K562 (cell line): Measurements from ENCODE around the gene MIP. TPM values are rescaled to one million over a fixed set of nuclear protein-coding genes. Genes with fewer than 3 reads are reported as not detected.

Source experiments
- EGR1 ChIP-seq: fragments of 450-650 bp; conservative IDR thresholded peaks from 2 replicates; pipeline ENCODE4 v1.6.1; 2017; ENCODE audit warnings: mild to moderate bottlenecking
- HNRNPH1 ChIP-seq: fragments of 200-400 bp; formaldehyde crosslinking; optimal IDR thresholded peaks from 2 replicates; pipeline ENCODE3; 2017; ENCODE audit warnings: low read depth, mild to moderate bottlenecking, low read length, moderate library complexity
- MBD1 ChIP-seq: fragments of 250-450 bp; sonication (Bioruptor Pico); IDR thresholded peaks from 2 replicates; pipeline ENCODE4 v1.8.0; 2022; ENCODE audit warnings: inconsistent platforms
- MTA3 ChIP-seq: fragments of 450-650 bp; formaldehyde crosslinking; IDR thresholded peaks from 2 replicates; pipeline ENCODE4 v1.6.1; 2017; ENCODE audit warnings: mild to moderate bottlenecking, borderline replicate concordance
- NFYB ChIP-seq: IDR thresholded peaks from 2 replicates; pipeline ENCODE4 v1.6.1; 2011; ENCODE audit warnings: mild to moderate bottlenecking, moderate library complexity; ENCODE audit not compliant: insufficient read length; ENCODE audit errors: extremely low read depth
- NRF1 ChIP-seq, 2 experiments: fragments of 450-650 bp; IDR thresholded peaks in 1 of 2; conservative IDR thresholded peaks in 1 of 2; 2 replicates each; pipeline ENCODE4 v1.6.1; 2014; ENCODE audit warnings: mild to moderate bottlenecking in 2 of 2
- RBM15 ChIP-seq: fragments of 200-400 bp; formaldehyde crosslinking; IDR thresholded peaks from 2 replicates; pipeline ENCODE4 v1.6.1; 2018; ENCODE audit warnings: mild to moderate bottlenecking, low read length, moderate library complexity; ENCODE audit not compliant: insufficient read depth
- ZFPM2 ChIP-seq: fragments of 250-450 bp; sonication (Bioruptor Pico); IDR thresholded peaks from 2 replicates; pipeline ENCODE4 v1.5.1; 2022; ENCODE audit warnings: mild to moderate bottlenecking
- polyA plus RNA-seq, 8 experiments: library from polyadenylated mRNA; depleted of rRNA in 4 of 8; stranded (reverse) in 5 of 8; unstranded in 3 of 8; fragments of >200 nt; fragmentation: Nextera tagmentation in 2 of 8; fragmentation: Illumina TruSeq in 1 of 8; extraction: Ambion mirVana in 2 of 8; extraction: Trizol in 1 of 8; gene quantifications; 2 replicates each; pipeline versions ENCODE4 v1.2.1 to v1.2.3, GENCODE V29; 2011 to 2014; ENCODE audit warnings: inconsistent platforms in 1 of 8, missing spikeins in 1 of 8
- total RNA-seq, 7 experiments: library from RNA; depleted of rRNA in 6 of 7; stranded (reverse); fragments of >200 nt in 6 of 7; fragmentation: Illumina TruSeq in 2 of 7; extraction: Trizol in 2 of 7; gene quantifications; 2 replicates each; pipeline versions ENCODE4 v1.2.1 to v1.2.3, GENCODE V29; 2011 to 2021; ENCODE audit warnings: low replicate concordance in 1 of 7
- TF ChIP-seq, protein P1 (sequence below): fragments of 450-650 bp; IDR thresholded peaks from 2 replicates; pipeline ENCODE4 v1.6.1; 2016; ENCODE audit warnings: mild to moderate bottlenecking, moderate library complexity

MIP gene
- total and polyA plus RNA-seq, 9 of the 15 experiments (the other 6 are each of a cell fraction or from before 2014, with no cell fraction given): 0.09 to 0.36 (median 0.19) TPM; not detected in 5

DNA sequence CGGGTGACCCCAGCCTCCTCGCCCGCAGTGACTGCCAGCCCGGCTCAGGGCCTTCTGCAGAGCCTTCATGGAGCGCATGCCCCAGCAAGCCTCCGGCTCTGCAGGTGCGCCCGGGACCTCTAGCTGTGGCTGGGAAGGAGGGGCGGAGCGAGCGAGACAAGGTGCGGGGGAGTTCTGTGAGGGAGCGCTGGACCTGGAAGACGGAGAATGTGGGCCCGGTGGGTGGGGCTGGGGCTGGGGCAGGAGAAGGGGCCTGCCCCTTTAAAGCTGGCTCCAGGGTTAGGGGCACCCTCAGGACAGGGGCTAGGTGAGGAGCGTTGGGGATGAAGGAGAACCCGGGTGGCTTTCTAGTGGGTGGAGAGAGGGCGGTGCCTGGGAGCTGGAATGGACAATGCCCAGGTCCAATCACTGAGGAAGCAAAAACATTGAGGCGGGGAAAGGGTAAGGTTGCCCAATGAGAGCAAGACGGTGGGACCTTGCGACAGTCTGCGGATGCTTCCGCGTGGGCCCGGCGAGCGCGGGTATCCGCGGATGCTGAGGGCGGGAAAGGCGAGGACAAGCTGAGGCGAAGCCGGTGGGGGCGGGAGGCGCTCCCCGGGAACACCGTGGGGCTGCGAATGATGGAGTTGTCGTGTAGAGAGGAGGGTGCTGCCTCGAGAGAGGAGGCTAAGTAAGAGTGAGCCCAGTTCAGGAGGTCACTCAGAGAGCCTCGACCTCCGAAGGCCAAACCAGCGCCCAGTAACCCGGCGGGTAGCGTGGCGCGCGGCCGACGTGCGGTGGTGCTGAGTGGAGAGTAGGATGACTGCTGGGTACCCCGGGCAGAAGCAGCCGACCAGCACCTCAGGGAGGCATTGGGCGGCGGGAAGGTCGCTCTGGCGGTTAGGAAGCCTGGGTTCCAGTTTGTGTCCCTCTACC, 33.8 kb upstream of the MIP start, which contains the start of gene GLS2 (continued):
- TF ChIP-seq MBD1 (CRISPR knock-in tag) (no peak), RBM15 (no peak), NRF1 (conservative IDR thresholded peaks at IDR 0.05 in 1 of 2, IDR thresholded peaks at IDR 0.05 in 1 of 2) (peak; percentile 42 to 47; a peak in 2 of 4 replicates), HNRNPH1 (no peak), EGR1 (peak; percentile 15; the same call in 1 of the 2 replicates), NFYB (peak; percentile 45), MTA3 (no peak), ZFPM2 (CRISPR knock-in tag) (no peak)
- TF ChIP-seq, protein P1, sequence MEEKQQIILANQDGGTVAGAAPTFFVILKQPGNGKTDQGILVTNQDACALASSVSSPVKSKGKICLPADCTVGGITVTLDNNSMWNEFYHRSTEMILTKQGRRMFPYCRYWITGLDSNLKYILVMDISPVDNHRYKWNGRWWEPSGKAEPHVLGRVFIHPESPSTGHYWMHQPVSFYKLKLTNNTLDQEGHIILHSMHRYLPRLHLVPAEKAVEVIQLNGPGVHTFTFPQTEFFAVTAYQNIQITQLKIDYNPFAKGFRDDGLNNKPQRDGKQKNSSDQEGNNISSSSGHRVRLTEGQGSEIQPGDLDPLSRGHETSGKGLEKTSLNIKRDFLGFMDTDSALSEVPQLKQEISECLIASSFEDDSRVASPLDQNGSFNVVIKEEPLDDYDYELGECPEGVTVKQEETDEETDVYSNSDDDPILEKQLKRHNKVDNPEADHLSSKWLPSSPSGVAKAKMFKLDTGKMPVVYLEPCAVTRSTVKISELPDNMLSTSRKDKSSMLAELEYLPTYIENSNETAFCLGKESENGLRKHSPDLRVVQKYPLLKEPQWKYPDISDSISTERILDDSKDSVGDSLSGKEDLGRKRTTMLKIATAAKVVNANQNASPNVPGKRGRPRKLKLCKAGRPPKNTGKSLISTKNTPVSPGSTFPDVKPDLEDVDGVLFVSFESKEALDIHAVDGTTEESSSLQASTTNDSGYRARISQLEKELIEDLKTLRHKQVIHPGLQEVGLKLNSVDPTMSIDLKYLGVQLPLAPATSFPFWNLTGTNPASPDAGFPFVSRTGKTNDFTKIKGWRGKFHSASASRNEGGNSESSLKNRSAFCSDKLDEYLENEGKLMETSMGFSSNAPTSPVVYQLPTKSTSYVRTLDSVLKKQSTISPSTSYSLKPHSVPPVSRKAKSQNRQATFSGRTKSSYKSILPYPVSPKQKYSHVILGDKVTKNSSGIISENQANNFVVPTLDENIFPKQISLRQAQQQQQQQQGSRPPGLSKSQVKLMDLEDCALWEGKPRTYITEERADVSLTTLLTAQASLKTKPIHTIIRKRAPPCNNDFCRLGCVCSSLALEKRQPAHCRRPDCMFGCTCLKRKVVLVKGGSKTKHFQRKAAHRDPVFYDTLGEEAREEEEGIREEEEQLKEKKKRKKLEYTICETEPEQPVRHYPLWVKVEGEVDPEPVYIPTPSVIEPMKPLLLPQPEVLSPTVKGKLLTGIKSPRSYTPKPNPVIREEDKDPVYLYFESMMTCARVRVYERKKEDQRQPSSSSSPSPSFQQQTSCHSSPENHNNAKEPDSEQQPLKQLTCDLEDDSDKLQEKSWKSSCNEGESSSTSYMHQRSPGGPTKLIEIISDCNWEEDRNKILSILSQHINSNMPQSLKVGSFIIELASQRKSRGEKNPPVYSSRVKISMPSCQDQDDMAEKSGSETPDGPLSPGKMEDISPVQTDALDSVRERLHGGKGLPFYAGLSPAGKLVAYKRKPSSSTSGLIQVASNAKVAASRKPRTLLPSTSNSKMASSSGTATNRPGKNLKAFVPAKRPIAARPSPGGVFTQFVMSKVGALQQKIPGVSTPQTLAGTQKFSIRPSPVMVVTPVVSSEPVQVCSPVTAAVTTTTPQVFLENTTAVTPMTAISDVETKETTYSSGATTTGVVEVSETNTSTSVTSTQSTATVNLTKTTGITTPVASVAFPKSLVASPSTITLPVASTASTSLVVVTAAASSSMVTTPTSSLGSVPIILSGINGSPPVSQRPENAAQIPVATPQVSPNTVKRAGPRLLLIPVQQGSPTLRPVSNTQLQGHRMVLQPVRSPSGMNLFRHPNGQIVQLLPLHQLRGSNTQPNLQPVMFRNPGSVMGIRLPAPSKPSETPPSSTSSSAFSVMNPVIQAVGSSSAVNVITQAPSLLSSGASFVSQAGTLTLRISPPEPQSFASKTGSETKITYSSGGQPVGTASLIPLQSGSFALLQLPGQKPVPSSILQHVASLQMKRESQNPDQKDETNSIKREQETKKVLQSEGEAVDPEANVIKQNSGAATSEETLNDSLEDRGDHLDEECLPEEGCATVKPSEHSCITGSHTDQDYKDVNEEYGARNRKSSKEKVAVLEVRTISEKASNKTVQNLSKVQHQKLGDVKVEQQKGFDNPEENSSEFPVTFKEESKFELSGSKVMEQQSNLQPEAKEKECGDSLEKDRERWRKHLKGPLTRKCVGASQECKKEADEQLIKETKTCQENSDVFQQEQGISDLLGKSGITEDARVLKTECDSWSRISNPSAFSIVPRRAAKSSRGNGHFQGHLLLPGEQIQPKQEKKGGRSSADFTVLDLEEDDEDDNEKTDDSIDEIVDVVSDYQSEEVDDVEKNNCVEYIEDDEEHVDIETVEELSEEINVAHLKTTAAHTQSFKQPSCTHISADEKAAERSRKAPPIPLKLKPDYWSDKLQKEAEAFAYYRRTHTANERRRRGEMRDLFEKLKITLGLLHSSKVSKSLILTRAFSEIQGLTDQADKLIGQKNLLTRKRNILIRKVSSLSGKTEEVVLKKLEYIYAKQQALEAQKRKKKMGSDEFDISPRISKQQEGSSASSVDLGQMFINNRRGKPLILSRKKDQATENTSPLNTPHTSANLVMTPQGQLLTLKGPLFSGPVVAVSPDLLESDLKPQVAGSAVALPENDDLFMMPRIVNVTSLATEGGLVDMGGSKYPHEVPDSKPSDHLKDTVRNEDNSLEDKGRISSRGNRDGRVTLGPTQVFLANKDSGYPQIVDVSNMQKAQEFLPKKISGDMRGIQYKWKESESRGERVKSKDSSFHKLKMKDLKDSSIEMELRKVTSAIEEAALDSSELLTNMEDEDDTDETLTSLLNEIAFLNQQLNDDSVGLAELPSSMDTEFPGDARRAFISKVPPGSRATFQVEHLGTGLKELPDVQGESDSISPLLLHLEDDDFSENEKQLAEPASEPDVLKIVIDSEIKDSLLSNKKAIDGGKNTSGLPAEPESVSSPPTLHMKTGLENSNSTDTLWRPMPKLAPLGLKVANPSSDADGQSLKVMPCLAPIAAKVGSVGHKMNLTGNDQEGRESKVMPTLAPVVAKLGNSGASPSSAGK: peak; percentile 79
